Pons (tissue), 1 donor: ENCODE measurements around the gene PRKACB.
"Not testable (repeated sequence)": the region's sequence is repeated elsewhere in the genome, so short reads cannot be mapped to it uniquely, and the experiment has no call there.

Source experiments
- DNase-seq: peaks from one replicate; pipeline ENCODE4 v3.0.0-alpha.2; 2016; ENCODE audit warnings: low spot score

The PRKACB gene

DNA sequence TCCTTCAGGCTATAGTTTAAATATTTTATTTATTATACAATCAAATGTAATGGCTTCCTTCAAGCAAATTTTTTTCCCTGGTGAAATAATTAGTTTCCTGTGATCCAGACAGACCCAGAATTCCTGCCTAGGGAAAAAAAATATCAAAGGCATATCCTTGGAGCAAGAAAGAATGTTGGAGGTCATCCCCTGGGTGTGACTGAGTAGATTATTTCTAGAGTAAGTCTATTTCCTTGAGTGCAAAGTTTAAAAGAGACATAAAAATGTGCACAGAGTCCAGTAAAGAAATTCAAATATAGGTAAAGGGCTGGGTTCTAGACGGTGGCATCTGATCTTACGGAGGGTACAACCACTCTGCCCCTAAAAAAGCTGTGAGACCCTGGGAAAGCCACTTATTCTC, 125.2 kb downstream of the PRKACB start:
- DNase-seq: no peak

DNA sequence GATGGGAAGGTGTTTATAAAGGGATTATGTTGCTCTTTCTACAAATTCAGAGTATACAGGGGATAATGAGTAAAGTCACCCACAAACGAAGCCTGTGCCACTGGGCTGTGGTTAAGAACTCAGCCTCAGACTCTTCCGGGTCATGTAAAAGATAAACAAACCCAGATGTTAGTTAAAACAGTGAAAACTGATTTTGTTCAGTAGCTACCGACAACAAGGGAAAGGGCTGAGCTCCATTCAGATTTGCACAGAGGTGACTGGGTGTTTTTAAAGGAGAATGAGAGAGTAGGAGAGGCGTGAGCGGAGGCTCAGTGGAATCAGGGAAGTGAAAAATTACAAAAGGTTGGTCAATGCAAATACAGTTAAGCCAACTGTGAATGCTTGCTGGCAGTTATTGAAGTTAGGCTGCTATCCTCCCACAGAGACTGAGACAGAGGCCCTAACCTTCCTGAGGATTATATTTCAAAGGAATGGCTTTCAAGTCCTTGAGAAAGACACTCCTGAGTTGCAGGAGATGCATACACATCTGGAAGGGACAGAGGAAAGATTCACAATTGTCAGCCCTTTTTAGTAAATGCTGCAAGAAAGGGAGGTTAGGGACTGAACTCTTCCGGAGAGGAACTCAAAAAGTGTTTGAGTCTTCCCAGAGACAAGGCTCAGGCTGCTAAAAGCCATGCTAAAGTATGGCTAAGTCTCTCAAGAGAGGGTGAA, 127.5 kb downstream of the PRKACB start:
- DNase-seq: no peak

DNA sequence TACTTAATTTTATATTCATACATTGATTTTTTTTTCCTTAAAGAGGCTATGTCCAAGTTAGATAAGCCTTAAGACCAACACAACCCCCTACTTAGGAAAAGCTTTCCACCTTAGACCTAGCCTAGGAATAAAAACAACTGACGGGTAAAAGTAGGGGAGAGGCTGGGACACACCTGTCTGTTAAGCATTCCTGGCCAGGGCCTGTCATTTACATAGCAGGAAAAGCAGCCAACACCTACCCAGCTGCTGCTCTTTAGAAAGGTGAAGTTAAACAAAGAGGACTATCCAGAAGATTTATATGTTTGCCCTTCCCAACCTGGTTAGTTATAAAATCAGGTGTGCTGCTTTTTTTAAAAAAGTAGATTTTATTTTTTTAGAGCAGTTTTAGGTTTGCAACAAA, 128.3 kb downstream of the PRKACB start:
- no peak for DNase-seq

DNA sequence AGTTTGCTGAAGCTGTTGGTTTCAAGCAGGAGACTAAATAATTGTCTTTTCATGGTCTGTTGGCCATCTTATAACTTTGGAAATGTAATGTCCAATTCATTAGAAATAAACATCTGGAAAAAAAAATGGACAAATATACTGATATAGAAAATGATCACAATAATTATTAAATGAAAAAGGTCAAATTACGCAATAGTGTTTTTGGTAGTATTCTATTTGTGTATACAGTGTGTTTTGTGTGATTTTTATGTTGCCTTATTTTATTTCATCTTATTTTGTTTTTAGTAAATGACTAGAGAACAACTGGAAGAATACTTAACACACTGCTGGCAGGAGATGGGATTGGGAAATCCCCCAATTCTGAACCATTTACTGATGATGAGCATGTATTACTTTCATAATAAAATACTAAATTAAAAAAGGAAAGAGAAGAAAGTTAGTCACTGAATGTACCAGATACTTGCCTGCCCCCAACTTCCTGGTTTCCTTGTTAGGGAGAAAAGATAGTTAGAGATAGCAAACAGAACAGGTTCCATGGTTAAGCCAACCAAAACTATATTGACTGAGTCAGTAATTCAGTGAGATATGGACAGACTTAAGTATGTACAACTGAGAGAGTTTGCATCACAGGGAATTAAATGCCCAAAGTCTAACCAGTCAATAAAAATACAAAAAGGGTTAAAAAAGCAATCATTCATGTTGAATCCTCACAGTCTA, 133.4 kb downstream of the PRKACB start:
- no peak for DNase-seq

- DNase-seq: no peak
These were observed 134.8 kb downstream of the PRKACB start for GRCh38 chr1:84278905-84279304.

DNA sequence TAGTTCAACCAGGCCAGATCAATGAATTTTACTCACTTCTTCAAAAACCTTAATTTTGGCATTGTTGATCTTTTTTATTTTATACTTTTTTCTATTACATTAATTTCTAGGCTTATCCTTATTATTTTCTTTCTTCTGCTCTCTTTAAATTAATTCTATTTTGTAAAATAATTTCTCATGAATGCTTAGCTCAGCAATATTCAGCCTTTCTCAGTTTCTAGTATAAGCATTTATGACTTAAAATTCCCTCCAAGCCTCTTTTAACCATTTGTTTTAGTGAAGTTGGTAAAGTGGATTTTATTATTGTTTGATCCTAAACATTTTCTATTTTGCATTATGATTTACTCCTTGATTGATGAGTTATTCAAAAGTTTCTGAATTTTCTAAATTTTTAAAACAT, 136.8 kb downstream of the PRKACB start:
- DNase-seq: no peak

GRCh38 chr1:84282780-84283333, 138.8 kb downstream of the PRKACB start:
- no peak for DNase-seq

- DNase-seq: no peak
These were observed 139.3 kb downstream of the PRKACB start for GRCh38 chr1:84283381-84283780.

GRCh38 chr1:84286071-84286470, 142.0 kb downstream of the PRKACB start:
- DNase-seq: no peak

DNA sequence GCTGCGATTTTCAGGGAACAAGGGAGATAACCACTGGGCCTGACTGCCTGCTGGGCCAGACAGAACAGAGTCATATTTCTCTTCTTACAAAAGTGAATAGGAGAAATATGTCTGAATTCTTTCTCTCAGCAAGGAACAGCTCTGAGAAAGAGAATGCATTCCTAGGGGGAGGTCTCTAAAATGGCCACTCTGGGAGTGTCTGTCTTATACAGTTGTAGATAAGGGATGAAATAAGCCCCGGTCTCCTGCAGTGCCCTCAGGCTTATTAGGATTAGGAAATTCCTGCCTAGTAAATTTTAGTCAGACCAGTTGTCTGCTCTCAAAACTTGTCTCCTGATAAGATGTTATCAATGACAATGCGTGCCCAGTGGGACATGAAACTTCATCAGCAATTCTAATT, 143.3 kb downstream of the PRKACB start:
- DNase-seq: not testable (repeated sequence)
